ENCODE data around the gene GRM8.
A peak's percentile ranks its signal among the peaks of the same experiment; 100 is the strongest.

Gene GRM8

GRCh38 chr7:127252778-127253280 lies at the start of gene GRM8:
Gene GRM8, minus strand, starts transcription at chr7:127252941.
- H3K9me3 Mint-ChIP-seq, result no peaks in the 10 kb centered on the region
- H3K27ac Mint-ChIP-seq, result no peak within 1 kb of the TSS
- no peaks in the 10 kb centered on the region for H3K36me3 Mint-ChIP-seq (ENCODE audit: low read depth)
- H3K4me1 Mint-ChIP-seq (ENCODE audit: low read depth), result peaks cover 8% of the 10 kb centered on the region
- peaks cover 87% of the 10 kb centered on the region for H3K27me3 Mint-ChIP-seq (ENCODE audit: low read depth)
- peak within 1 kb of the TSS; percentile 82 for H3K4me3 Mint-ChIP-seq

- no peaks in the 10 kb centered on the region for H3K4me1 Mint-ChIP-seq (ENCODE audit: low read depth)
- H3K9me3 Mint-ChIP-seq, result no peaks in the 10 kb centered on the region
- H3K27me3 Mint-ChIP-seq (ENCODE audit: low read depth), result peaks cover 19% of the 10 kb centered on the region
- H3K27ac Mint-ChIP-seq, result no peak overlapping the region
- no peak overlapping the region for H3K4me3 Mint-ChIP-seq
- H3K36me3 Mint-ChIP-seq (ENCODE audit: low read depth), result no peaks in the 10 kb centered on the region
Observed at GRCh38 chr7:127290801-127291361, 38.1 kb upstream of the GRM8 start.

GRCh38 chr7:127290116-127290655 lies 37.4 kb upstream of the GRM8 start:
- no peaks in the 10 kb centered on the region for H3K36me3 Mint-ChIP-seq (ENCODE audit: low read depth)
- H3K27ac Mint-ChIP-seq, result no peak overlapping the region
- no peaks in the 10 kb centered on the region for H3K9me3 Mint-ChIP-seq
- H3K27me3 Mint-ChIP-seq (ENCODE audit: low read depth), result peaks cover 19% of the 10 kb centered on the region
- no peak overlapping the region for H3K4me3 Mint-ChIP-seq
- H3K4me1 Mint-ChIP-seq (ENCODE audit: low read depth), result no peaks in the 10 kb centered on the region

GRCh38 chr7:127287133-127287532 lies 34.4 kb upstream of the GRM8 start:
- no peaks in the 10 kb centered on the region for H3K9me3 Mint-ChIP-seq
- H3K36me3 Mint-ChIP-seq (ENCODE audit: low read depth), result no peaks in the 10 kb centered on the region
- H3K4me3 Mint-ChIP-seq, result no peak overlapping the region
- peaks cover 11% of the 10 kb centered on the region for H3K27me3 Mint-ChIP-seq (ENCODE audit: low read depth)
- no peak overlapping the region for H3K27ac Mint-ChIP-seq
- no peaks in the 10 kb centered on the region for H3K4me1 Mint-ChIP-seq (ENCODE audit: low read depth)

GRCh38 chr7:127270093-127270492 lies 17.4 kb upstream of the GRM8 start:
- Mint-ChIP-seq H3K4me3 (no peak overlapping the region), H3K36me3 (ENCODE audit: low read depth) (no peaks in the 10 kb centered on the region), H3K27ac (no peak overlapping the region), H3K27me3 (ENCODE audit: low read depth) (peaks cover 22% of the 10 kb centered on the region), H3K9me3 (no peaks in the 10 kb centered on the region), H3K4me1 (ENCODE audit: low read depth) (no peaks in the 10 kb centered on the region)

- peaks cover 43% of the 10 kb centered on the region for H3K27me3 Mint-ChIP-seq (ENCODE audit: low read depth)
- H3K4me3 Mint-ChIP-seq, result no peak overlapping the region
- no peak overlapping the region for H3K27ac Mint-ChIP-seq
Observed at GRCh38 chr7:127266047-127266446, 13.3 kb upstream of the GRM8 start.

GRCh38 chr7:127264219-127264618 lies 11.5 kb upstream of the GRM8 start:
- Mint-ChIP-seq H3K4me1 (ENCODE audit: low read depth) (no peaks in the 10 kb centered on the region), H3K27me3 (ENCODE audit: low read depth) (peaks cover 45% of the 10 kb centered on the region), H3K4me3 (no peak overlapping the region), H3K27ac (no peak overlapping the region), H3K36me3 (ENCODE audit: low read depth) (no peaks in the 10 kb centered on the region), H3K9me3 (peaks cover 5% of the 10 kb centered on the region)

More at GRCh38 chr7:127266047-127266446, 13.3 kb upstream of the GRM8 start:
- no peaks in the 10 kb centered on the region for H3K4me1 Mint-ChIP-seq (ENCODE audit: low read depth)
- H3K36me3 Mint-ChIP-seq (ENCODE audit: low read depth), result no peaks in the 10 kb centered on the region
- H3K9me3 Mint-ChIP-seq, result no peaks in the 10 kb centered on the region

- H3K36me3 Mint-ChIP-seq (ENCODE audit: low read depth), result no peaks in the 10 kb centered on the region
- H3K4me1 Mint-ChIP-seq (ENCODE audit: low read depth), result peaks cover 2% of the 10 kb centered on the region
- H3K27me3 Mint-ChIP-seq (ENCODE audit: low read depth), result peaks cover 80% of the 10 kb centered on the region
- H3K27ac Mint-ChIP-seq, result no peak overlapping the region
- peaks cover 8% of the 10 kb centered on the region for H3K9me3 Mint-ChIP-seq
- no peak overlapping the region for H3K4me3 Mint-ChIP-seq
Observed at GRCh38 chr7:127258111-127258510, 5.4 kb upstream of the GRM8 start.

- no peak overlapping the region for H3K27ac Mint-ChIP-seq
- H3K4me3 Mint-ChIP-seq, result no peak overlapping the region
- H3K9me3 Mint-ChIP-seq, result peaks cover 8% of the 10 kb centered on the region
- peaks cover 80% of the 10 kb centered on the region for H3K27me3 Mint-ChIP-seq (ENCODE audit: low read depth)
- no peaks in the 10 kb centered on the region for H3K36me3 Mint-ChIP-seq (ENCODE audit: low read depth)
- H3K4me1 Mint-ChIP-seq (ENCODE audit: low read depth), result peaks cover 6% of the 10 kb centered on the region
Observed at GRCh38 chr7:127257086-127257485, 4.3 kb upstream of the GRM8 start.

- H3K4me3 Mint-ChIP-seq, result no peak overlapping the region
- peaks cover 80% of the 10 kb centered on the region for H3K27me3 Mint-ChIP-seq (ENCODE audit: low read depth)
- H3K9me3 Mint-ChIP-seq, result peaks cover 8% of the 10 kb centered on the region
- H3K4me1 Mint-ChIP-seq (ENCODE audit: low read depth), result peaks cover 9% of the 10 kb centered on the region
- no peaks in the 10 kb centered on the region for H3K36me3 Mint-ChIP-seq (ENCODE audit: low read depth)
- H3K27ac Mint-ChIP-seq, result no peak overlapping the region
Observed at GRCh38 chr7:127256041-127256725, 3.4 kb upstream of the GRM8 start.

- Mint-ChIP-seq H3K27ac (no peak overlapping the region), H3K4me3 (peak overlapping the region; percentile 82), H3K36me3 (ENCODE audit: low read depth) (no peaks in the 10 kb centered on the region), H3K27me3 (ENCODE audit: low read depth) (peaks cover 87% of the 10 kb centered on the region), H3K4me1 (ENCODE audit: low read depth) (peaks cover 9% of the 10 kb centered on the region), H3K9me3 (peaks cover 3% of the 10 kb centered on the region)
Observed at GRCh38 chr7:127254163-127254684, 1.5 kb upstream of the GRM8 start.

GRCh38 chr7:127253281-127254162 lies 781 bp upstream of the GRM8 start:
- Mint-ChIP-seq H3K4me1 (ENCODE audit: low read depth) (peaks cover 9% of the 10 kb centered on the region), H3K27me3 (ENCODE audit: low read depth) (peaks cover 87% of the 10 kb centered on the region), H3K27ac (no peak overlapping the region)

GRCh38 chr7:127252377-127252713 lies 396 bp downstream of the GRM8 start:
- Mint-ChIP-seq H3K4me1 (ENCODE audit: low read depth) (peaks cover 8% of the 10 kb centered on the region), H3K27ac (no peak overlapping the region), H3K4me3 (peak overlapping the region; percentile 73), H3K36me3 (ENCODE audit: low read depth) (no peaks in the 10 kb centered on the region), H3K9me3 (no peaks in the 10 kb centered on the region), H3K27me3 (ENCODE audit: low read depth) (peaks cover 87% of the 10 kb centered on the region)

More at GRCh38 chr7:127253281-127254162, 781 bp upstream of the GRM8 start:
- no peaks in the 10 kb centered on the region for H3K36me3 Mint-ChIP-seq (ENCODE audit: low read depth)
- H3K9me3 Mint-ChIP-seq, result no peaks in the 10 kb centered on the region
- peak overlapping the region; percentile 82 for H3K4me3 Mint-ChIP-seq

All from T-helper 1 cell treated with Interleukin-12 subunit alpha and Interleukin-12 subunit beta and Interleukin-4 antibody, amounts not matched to agents 30 μg/mL and 1 μg/mL, for 36 hours (primary cell).